Endometrium (tissue), 2 donors: ENCODE measurements around the gene SLC35B2.

Experiments
- FAIRE-seq: peaks from 2 replicates; lab custom pipeline; 2012; peaks lifted over from hg19 to GRCh38; lab: Jason Lieb, UNC
- donor health status: control.
- donor health status: control.

SLC35B2 gene

GRCh38 chr6:44267252-44267651, 9.9 kb upstream of the SLC35B2 start:
- FAIRE-seq = no peak

- no peak for FAIRE-seq
Measured at GRCh38 chr6:44266347-44266746, 9.0 kb upstream of the SLC35B2 start.

- FAIRE-seq = no peak
Measured at GRCh38 chr6:44265722-44266233, 8.4 kb upstream of the SLC35B2 start.

GRCh38 chr6:44265007-44265721, 7.8 kb upstream of the SLC35B2 start, which contains the start of gene NFKBIE:
TSS of gene NFKBIE (minus strand) at chr6:44265551. CDS start at chr6:44265346, 205 bp downstream.
- no peak for FAIRE-seq

GRCh38 chr6:44264154-44265006, 7.1 kb upstream of the SLC35B2 start:
- FAIRE-seq = no peak

- no peak for FAIRE-seq
Measured at GRCh38 chr6:44263354-44264100, 6.2 kb upstream of the SLC35B2 start.

GRCh38 chr6:44262467-44263353, 5.4 kb upstream of the SLC35B2 start:
- FAIRE-seq = no peak

- no peak for FAIRE-seq
Measured at GRCh38 chr6:44261581-44261980, 4.3 kb upstream of the SLC35B2 start.

GRCh38 chr6:44260451-44261297, 3.3 kb upstream of the SLC35B2 start:
- FAIRE-seq = no peak

- no peak for FAIRE-seq
Measured at GRCh38 chr6:44260011-44260410, 2.7 kb upstream of the SLC35B2 start.

- FAIRE-seq = no peak
Measured at GRCh38 chr6:44258921-44259320, 1.6 kb upstream of the SLC35B2 start.

- FAIRE-seq = no peak
Measured at GRCh38 chr6:44258325-44258863, 1.1 kb upstream of the SLC35B2 start.

GRCh38 chr6:44257753-44258324, 511 bp upstream of the SLC35B2 start:
- no peak for FAIRE-seq

- no peak for FAIRE-seq
Measured at GRCh38 chr6:44256775-44257024, 628 bp downstream of the SLC35B2 start.

GRCh38 chr6:44255871-44256774, 1.2 kb downstream of the SLC35B2 start:
- FAIRE-seq = no peak

GRCh38 chr6:44255105-44255808, 2.1 kb downstream of the SLC35B2 start:
- no peak for FAIRE-seq

GRCh38 chr6:44254191-44255104, 2.9 kb downstream of the SLC35B2 start:
- FAIRE-seq = no peak
